Left kidney (tissue), 2 donors: Measurements from ENCODE around the gene FAM162B. TPM values are rescaled to one million over a fixed set of nuclear protein-coding genes. Genes with fewer than 3 reads are reported as not detected.
"Not testable (repeated sequence)": the region's sequence is repeated elsewhere in the genome, so short reads cannot be mapped to it uniquely, and the experiment has no call there.

Source experiments
- DNase-seq: peaks from one replicate; pipeline ENCODE4 v3.0.0-alpha.2; 2013
- polyA plus RNA-seq: library from polyadenylated mRNA; unstranded; fragments of 120-200 nt; gene quantifications from one replicate; pipeline ENCODE4 v1.2.1, GENCODE V29; 2013; ENCODE audit not compliant: insufficient read length

The FAM162B gene
- polyA plus RNA-seq, 1 donor: 4.0 TPM

DNA sequence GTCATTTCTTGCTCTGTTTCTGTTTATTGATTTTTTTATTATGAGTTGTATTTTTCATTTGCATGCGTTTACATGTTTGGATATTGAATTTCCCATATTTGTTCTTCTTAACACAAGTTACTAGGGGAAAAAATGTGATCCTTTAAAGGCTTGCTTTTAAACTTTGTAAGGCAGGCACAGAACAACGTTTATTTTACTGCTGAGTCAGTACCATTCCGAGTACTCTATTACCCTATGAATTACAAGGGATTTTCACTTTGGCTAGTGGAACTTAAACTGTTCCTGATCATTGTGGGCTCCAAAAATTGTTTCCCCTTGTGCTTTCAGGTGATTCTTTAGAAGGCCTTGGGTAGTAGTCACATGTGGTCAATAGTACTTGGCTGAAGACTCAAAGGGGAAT is 28.5 kb downstream of the FAM162B start:
- DNase-seq: no peak

GRCh38 chr6:116730513-116730912 is 35.0 kb downstream of the FAM162B start:
- DNase-seq: no peak

DNA sequence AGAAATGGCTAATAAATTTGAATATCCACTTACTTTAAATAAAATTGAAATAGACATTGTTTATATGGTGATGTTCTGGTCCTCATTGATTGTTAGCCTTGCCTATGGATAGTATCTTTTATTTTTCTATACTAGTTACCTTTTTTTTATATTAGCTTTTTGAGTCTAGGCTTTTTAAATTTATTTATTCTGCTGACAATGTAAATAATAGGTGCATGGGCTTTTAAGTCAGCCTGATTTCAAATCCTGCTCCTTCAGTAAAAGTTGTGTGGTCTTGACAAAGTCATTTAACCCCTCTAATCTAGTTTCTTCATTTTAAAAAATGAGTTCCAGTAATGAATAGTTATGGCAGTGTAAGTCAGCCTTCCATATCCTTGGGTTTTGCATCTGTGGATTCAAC is 38.6 kb downstream of the FAM162B start:
- no peak for DNase-seq

- DNase-seq: no peak
Observed at GRCh38 chr6:116714761-116715160, 50.8 kb downstream of the FAM162B start.

- DNase-seq: no peak
Observed at GRCh38 chr6:116714296-116714695, 51.2 kb downstream of the FAM162B start.

DNA sequence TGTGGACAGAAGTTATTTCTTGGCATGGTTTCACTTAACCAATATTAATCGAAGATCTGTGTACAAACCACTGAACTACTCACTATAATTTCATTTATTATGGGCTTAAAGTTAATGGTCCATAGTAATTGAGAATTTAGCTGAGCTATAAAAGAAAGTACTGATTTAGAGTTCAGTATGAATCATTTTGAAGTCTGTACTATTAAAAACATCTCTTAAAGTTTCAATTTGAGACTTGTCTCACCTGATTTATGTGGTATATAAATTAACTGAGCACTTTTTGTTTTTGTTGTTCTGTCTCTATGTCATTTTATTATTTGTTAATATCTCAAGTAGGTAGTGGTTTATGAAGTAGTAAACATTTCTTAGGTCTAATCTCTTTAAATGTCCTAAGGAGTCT is 59.6 kb downstream of the FAM162B start:
- DNase-seq: no peak

DNA sequence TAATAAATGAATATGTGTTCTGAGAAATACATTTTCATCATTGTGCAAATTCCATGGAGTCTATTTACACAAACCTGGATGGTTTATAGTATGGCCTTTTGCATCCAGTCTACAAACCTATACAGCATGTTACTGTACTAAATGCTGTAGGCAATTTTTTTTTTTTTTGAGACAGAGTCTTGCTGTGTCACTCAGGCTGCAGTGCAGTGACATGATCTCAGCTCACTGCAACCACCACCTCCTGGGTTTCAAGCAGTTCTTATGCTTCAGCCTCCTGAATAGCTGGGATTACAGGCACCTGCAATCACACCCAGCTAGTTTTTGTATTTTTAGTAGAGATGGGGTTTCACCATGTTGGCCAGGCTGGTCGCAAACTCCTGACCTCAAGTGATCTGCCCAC is 61.6 kb downstream of the FAM162B start:
- DNase-seq: not testable (repeated sequence)

Other genes with a start within 250 kb of the FAM162B start
- 0.53 TPM for gene TRAPPC3L, start 220.0 kb downstream of the FAM162B start, polyA plus RNA-seq
- 1.4 TPM for gene CALHM4, start 212.0 kb downstream of the FAM162B start, polyA plus RNA-seq
- 82.8 TPM for gene RWDD1, start 194.2 kb downstream of the FAM162B start, polyA plus RNA-seq
- 4.2 TPM for gene RSPH4A, start 149.2 kb downstream of the FAM162B start, polyA plus RNA-seq
- gene ZUP1, start 97.0 kb downstream of the FAM162B start, polyA plus RNA-seq: 17.0 TPM
- 22.6 TPM for gene KPNA5, start 84.5 kb downstream of the FAM162B start, polyA plus RNA-seq
- gene GPRC6A, start 63.4 kb upstream of the FAM162B start, polyA plus RNA-seq: 0.18 TPM
- not detected for gene RFX6, start 111.5 kb upstream of the FAM162B start, polyA plus RNA-seq